HepG2 (cell line): ENCODE results near the gene PRR36. TPM values are rescaled to one million over a fixed set of nuclear protein-coding genes. Genes with fewer than 3 reads are reported as not detected.
A peak's percentile ranks its signal among the peaks of the same experiment; 100 is the strongest.

Experiments used
- AGO1 ChIP-seq: fragments of 200-400 bp; formaldehyde crosslinking; IDR thresholded peaks from 2 replicates; pipeline ENCODE4 v1.6.1; 2017; ENCODE audit warnings: mild to moderate bottlenecking, low read depth, low read length, moderate library complexity; ENCODE audit not compliant: poor library complexity, severe bottlenecking
- EED ChIP-seq: sonication (generic); formaldehyde crosslinking; IDR thresholded peaks from 2 replicates; pipeline ENCODE4 v1.5.0; 2020; ENCODE audit warnings: mild to moderate bottlenecking, missing genetic modification reagents
- HNF4G ChIP-seq, 2 experiments: sonication (generic) in 1 of 2; formaldehyde crosslinking in 1 of 2; IDR thresholded peaks; 2 replicates each; pipeline versions ENCODE4 v1.4.0 to v1.6.1; 2011 to 2020; ENCODE audit warnings: borderline replicate concordance in 2 of 2, low read depth in 2 of 2, mild to moderate bottlenecking in 2 of 2, low read length in 1 of 2, missing genetic modification reagents in 1 of 2, moderate library complexity in 1 of 2
- MTA1 ChIP-seq: sonication (generic); formaldehyde crosslinking; IDR thresholded peaks from 2 replicates; pipeline ENCODE4 v1.4.0; 2020; ENCODE audit warnings: missing genetic modification reagents, mild to moderate bottlenecking, borderline replicate concordance
- NAIF1 ChIP-seq: sonication (generic); formaldehyde crosslinking; IDR thresholded peaks from 2 replicates; pipeline ENCODE4 v1.5.0; 2020; ENCODE audit warnings: mild to moderate bottlenecking, missing genetic modification reagents, borderline replicate concordance
- NR2F1 ChIP-seq, 2 experiments: fragments of 450-650 bp in 1 of 2; formaldehyde crosslinking in 1 of 2; IDR thresholded peaks; 2 replicates each; pipeline versions ENCODE4 v1.5.0 to v1.6.1; 2016 to 2020; ENCODE audit warnings: mild to moderate bottlenecking in 1 of 2, missing compliant biosample characterization in 1 of 2, missing genetic modification reagents in 1 of 2, moderate library complexity in 1 of 2
- RARA ChIP-seq: IDR thresholded peaks from 2 replicates; pipeline ENCODE4 v1.6.1; 2016; ENCODE audit warnings: missing genetic modification reagents, missing compliant biosample characterization
- SKI ChIP-seq: fragments of 450-650 bp; IDR thresholded peaks from one replicate; pipeline ENCODE4 v1.6.1; 2018; ENCODE audit warnings: mild to moderate bottlenecking; ENCODE audit not compliant: partially characterized antibody
- SP2 ChIP-seq: sonication (generic); formaldehyde crosslinking; IDR thresholded peaks from 2 replicates; pipeline ENCODE4 v1.5.1; 2020; ENCODE audit warnings: mild to moderate bottlenecking, missing genetic modification reagents
- TBL1XR1 ChIP-seq: fragments of 150-350 bp; IDR thresholded peaks from 2 replicates; pipeline ENCODE4 v1.6.1; 2014; ENCODE audit warnings: borderline replicate concordance, low read length; ENCODE audit not compliant: partially characterized antibody
- TCF12 ChIP-seq, 2 experiments: fragments of 450-650 bp in 1 of 2; sonication (generic) in 1 of 2; formaldehyde crosslinking in 1 of 2; IDR thresholded peaks; 2 replicates each; pipeline versions ENCODE4 v1.6.1 to v1.8.0; 2017 to 2022; ENCODE audit warnings: antibody characterized with exemption in 1 of 2, mild to moderate bottlenecking in 1 of 2, missing genetic modification reagents in 1 of 2, moderate library complexity in 1 of 2
- ZBTB10 ChIP-seq: sonication (generic); formaldehyde crosslinking; IDR thresholded peaks from 2 replicates; pipeline ENCODE4 v1.4.0; 2020; ENCODE audit warnings: missing genetic modification reagents, borderline replicate concordance
- ZBTB7A ChIP-seq: sonication (generic); formaldehyde crosslinking; IDR thresholded peaks from 2 replicates; pipeline ENCODE4 v1.8.0; 2022; ENCODE audit warnings: mild to moderate bottlenecking, missing genetic modification reagents
- ZC3H4 ChIP-seq: sonication (generic); formaldehyde crosslinking; IDR thresholded peaks from 2 replicates; pipeline ENCODE4 v1.4.0; 2020; ENCODE audit warnings: missing genetic modification reagents, borderline replicate concordance
- ZEB1 ChIP-seq: IDR thresholded peaks from 2 replicates; pipeline ENCODE4 v1.6.1; 2012; ENCODE audit warnings: mild to moderate bottlenecking, low read depth, inconsistent platforms; ENCODE audit not compliant: insufficient replicate concordance
- ZFP36L1 ChIP-seq: sonication (generic); formaldehyde crosslinking; IDR thresholded peaks from 2 replicates; pipeline ENCODE4 v1.8.0; 2022; ENCODE audit warnings: mild to moderate bottlenecking, missing genetic modification reagents, moderate library complexity
- ZNF572 ChIP-seq: sonication (generic); formaldehyde crosslinking; IDR thresholded peaks from 2 replicates; pipeline ENCODE4 v1.5.1; 2020; ENCODE audit warnings: mild to moderate bottlenecking, missing genetic modification reagents
- ZNF615 ChIP-seq: sonication (generic); formaldehyde crosslinking; IDR thresholded peaks from 2 replicates; pipeline ENCODE4 v1.5.0; 2020; ENCODE audit warnings: mild to moderate bottlenecking, missing genetic modification reagents, borderline replicate concordance
- ZNF7 ChIP-seq: IDR thresholded peaks from 2 replicates; pipeline ENCODE4 v1.6.1; 2016; ENCODE audit warnings: missing biosample characterization, missing genetic modification reagents
- ZNF766 ChIP-seq: sonication (generic); formaldehyde crosslinking; IDR thresholded peaks from 2 replicates; pipeline ENCODE4 v1.5.0; 2020; ENCODE audit warnings: missing genetic modification reagents, borderline replicate concordance
- ZNF772 ChIP-seq: sonication (generic); formaldehyde crosslinking; IDR thresholded peaks from 2 replicates; pipeline ENCODE4 v1.5.0; 2020; ENCODE audit warnings: mild to moderate bottlenecking, missing genetic modification reagents
- ZNF816 ChIP-seq: sonication (generic); formaldehyde crosslinking; IDR thresholded peaks from 2 replicates; pipeline ENCODE4 v1.8.0; 2022; ENCODE audit warnings: missing genetic modification reagents, mild to moderate bottlenecking, borderline replicate concordance
- ZSCAN30 ChIP-seq: sonication (generic); formaldehyde crosslinking; IDR thresholded peaks from 2 replicates; pipeline ENCODE4 v1.5.0; 2020; ENCODE audit warnings: mild to moderate bottlenecking, missing genetic modification reagents
- polyA plus RNA-seq, 8 experiments: library from polyadenylated mRNA; depleted of rRNA in 3 of 8; stranded (reverse) in 7 of 8; unstranded in 1 of 8; fragments of >200 nt; fragmentation: Illumina TruSeq in 4 of 8; extraction: Trizol in 4 of 8; gene quantifications; 2 replicates each; pipeline versions ENCODE4 v1.2.1 to v1.2.3, GENCODE V29; 2011 to 2016; ENCODE audit warnings: low read depth in 4 of 8, missing spikeins in 1 of 8, mixed read lengths in 1 of 8; ENCODE audit not compliant: insufficient read depth in 1 of 8
- total RNA-seq, 5 experiments: library from RNA; depleted of rRNA; stranded (reverse); fragments of >200 nt; fragmentation: Illumina TruSeq; extraction: Trizol; gene quantifications; 2 replicates each; pipeline ENCODE4 v1.2.3, GENCODE V29; 2016; ENCODE audit warnings: low read depth in 1 of 5
- TF ChIP-seq, protein P1 (sequence below): sonication (generic); formaldehyde crosslinking; conservative IDR thresholded peaks from 2 replicates; pipeline ENCODE4 v1.8.0; 2022; ENCODE audit warnings: missing genetic modification reagents

PRR36 gene
- total and polyA plus RNA-seq, 2 of the 13 experiments (the other 11 are each of a cell fraction or from before 2014, with no cell fraction given), result 0.07 to 0.17 TPM

GRCh38 chr19:7902796-7903243, 28.6 kb upstream of the PRR36 start (continued):
- TF ChIP-seq ZEB1 (peak; percentile 39), ZNF772 (CRISPR knock-in tag) (no peak), HNF4G (IDR thresholded peaks at IDR 0.05; ENCODE audit: borderline replicate concordance, low read depth, low read length) (no peak), HNF4G (CRISPR knock-in tag; IDR thresholded peaks at IDR 0.05; ENCODE audit: borderline replicate concordance, low read depth) (0 out of 2 replicates have a peak, but pooled peaks have one; percentile 61), MTA1 (CRISPR knock-in tag) (0 out of 2 replicates have a peak, but pooled peaks have one; percentile 29), ZNF816 (CRISPR knock-in tag) (no peak), NR2F1 (CRISPR knock-in tag; IDR thresholded peaks at IDR 0.05) (0 out of 4 replicates have a peak, but pooled peaks of 1 of the 2 experiments have one; percentile 89), ZNF615 (CRISPR knock-in tag) (0 out of 2 replicates have a peak, but pooled peaks have one; percentile 82), RARA (CRISPR knock-in tag) (peak; percentile 86), EED (CRISPR knock-in tag) (0 out of 2 replicates have a peak, but pooled peaks have one; percentile 58), ZSCAN30 (CRISPR knock-in tag) (0 out of 2 replicates have a peak, but pooled peaks have one; percentile 49), SKI (peak; percentile 74), SP2 (CRISPR knock-in tag) (no peak), TCF12 (IDR thresholded peaks at IDR 0.05) (no peak), TCF12 (CRISPR knock-in tag; IDR thresholded peaks at IDR 0.05) (0 out of 2 replicates have a peak, but pooled peaks have one; percentile 32), ZNF766 (CRISPR knock-in tag) (no peak), ZNF7 (CRISPR knock-in tag) (0 out of 2 replicates have a peak, but pooled peaks have one; percentile 6), ZNF572 (no peak; the same call in 1 of the 2 replicates), ZFP36L1 (CRISPR knock-in tag) (0 out of 2 replicates have a peak, but pooled peaks have one; percentile 2), ZBTB7A (CRISPR knock-in tag) (no peak), NAIF1 (CRISPR knock-in tag) (peak; percentile 21; the same call in 1 of the 2 replicates), ZBTB10 (CRISPR knock-in tag) (no peak; the same call in 1 of the 2 replicates), TBL1XR1 (peak; percentile 10), AGO1 (no peak), ZC3H4 (CRISPR knock-in tag) (peak; percentile 33)
- TF ChIP-seq, protein P1, sequence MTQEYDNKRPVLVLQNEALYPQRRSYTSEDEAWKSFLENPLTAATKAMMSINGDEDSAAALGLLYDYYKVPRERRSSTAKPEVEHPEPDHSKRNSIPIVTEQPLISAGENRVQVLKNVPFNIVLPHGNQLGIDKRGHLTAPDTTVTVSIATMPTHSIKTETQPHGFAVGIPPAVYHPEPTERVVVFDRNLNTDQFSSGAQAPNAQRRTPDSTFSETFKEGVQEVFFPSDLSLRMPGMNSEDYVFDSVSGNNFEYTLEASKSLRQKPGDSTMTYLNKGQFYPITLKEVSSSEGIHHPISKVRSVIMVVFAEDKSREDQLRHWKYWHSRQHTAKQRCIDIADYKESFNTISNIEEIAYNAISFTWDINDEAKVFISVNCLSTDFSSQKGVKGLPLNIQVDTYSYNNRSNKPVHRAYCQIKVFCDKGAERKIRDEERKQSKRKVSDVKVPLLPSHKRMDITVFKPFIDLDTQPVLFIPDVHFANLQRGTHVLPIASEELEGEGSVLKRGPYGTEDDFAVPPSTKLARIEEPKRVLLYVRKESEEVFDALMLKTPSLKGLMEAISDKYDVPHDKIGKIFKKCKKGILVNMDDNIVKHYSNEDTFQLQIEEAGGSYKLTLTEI (CRISPR knock-in tag), result no peak
